ENCODE data around the gene NOTCH2.
"Not testable (repeated sequence)": the region's sequence is repeated elsewhere in the genome, so short reads cannot be mapped to it uniquely, and the experiment has no call there.

The NOTCH2 gene

GRCh38 chr1:120048208-120048607 is 21.3 kb downstream of the NOTCH2 start:
- DNase-seq, result not testable (repeated sequence)

GRCh38 chr1:120041771-120042170 is 27.7 kb downstream of the NOTCH2 start:
- not testable (repeated sequence) for DNase-seq

GRCh38 chr1:120032253-120032652 is 37.2 kb downstream of the NOTCH2 start:
- not testable (repeated sequence) for DNase-seq

- not testable (repeated sequence) for DNase-seq
Observed at GRCh38 chr1:120023791-120024190, 45.7 kb downstream of the NOTCH2 start.

GRCh38 chr1:120014978-120015377 is 54.5 kb downstream of the NOTCH2 start:
- not testable (repeated sequence) for DNase-seq

GRCh38 chr1:120008320-120008719 is 61.1 kb downstream of the NOTCH2 start:
- not testable (repeated sequence) for DNase-seq

- not testable (repeated sequence) for DNase-seq
Observed at GRCh38 chr1:120007850-120008249, 61.6 kb downstream of the NOTCH2 start.

GRCh38 chr1:120001035-120001434 is 68.4 kb downstream of the NOTCH2 start:
- not testable (repeated sequence) for DNase-seq

- not testable (repeated sequence) for DNase-seq
Observed at GRCh38 chr1:119996731-119997312, 72.6 kb downstream of the NOTCH2 start.

GRCh38 chr1:119995975-119996374 is 73.5 kb downstream of the NOTCH2 start:
- DNase-seq, result not testable (repeated sequence)

GRCh38 chr1:119988306-119989062 is 81.0 kb downstream of the NOTCH2 start:
- peak; percentile 13 for DNase-seq

GRCh38 chr1:119987686-119988085 is 81.8 kb downstream of the NOTCH2 start:
- DNase-seq, result no peak

GRCh38 chr1:119987112-119987511 is 82.3 kb downstream of the NOTCH2 start:
- no peak for DNase-seq

GRCh38 chr1:119986007-119986497 is 83.4 kb downstream of the NOTCH2 start:
- no peak for DNase-seq

- DNase-seq, result no peak
Observed at GRCh38 chr1:119984771-119985170, 84.7 kb downstream of the NOTCH2 start.

GRCh38 chr1:119981986-119982815 is 87.3 kb downstream of the NOTCH2 start:
- no peak for DNase-seq

GRCh38 chr1:119981496-119981895 is 88.0 kb downstream of the NOTCH2 start:
- no peak for DNase-seq

GRCh38 chr1:119978018-119978505 is 91.4 kb downstream of the NOTCH2 start:
- no peak for DNase-seq

GRCh38 chr1:119977113-119977736 is 92.2 kb downstream of the NOTCH2 start:
- not testable (repeated sequence) for DNase-seq

GRCh38 chr1:119975582-119976254 is 93.7 kb downstream of the NOTCH2 start:
- DNase-seq, result not testable (repeated sequence)

GRCh38 chr1:119975006-119975405 is 94.5 kb downstream of the NOTCH2 start:
- DNase-seq, result no peak

- no peak for DNase-seq
Observed at GRCh38 chr1:119974013-119974412, 95.4 kb downstream of the NOTCH2 start.
